Femur (tissue), 1 donor: ENCODE results near the gene DLG2.
"Not testable (repeated sequence)": the region's sequence is repeated elsewhere in the genome, so short reads cannot be mapped to it uniquely, and the experiment has no call there.

Experiments used
- DNase-seq: peaks from one replicate; pipeline ENCODE4 v3.0.0-alpha.2; 2017

DLG2 gene

DNA sequence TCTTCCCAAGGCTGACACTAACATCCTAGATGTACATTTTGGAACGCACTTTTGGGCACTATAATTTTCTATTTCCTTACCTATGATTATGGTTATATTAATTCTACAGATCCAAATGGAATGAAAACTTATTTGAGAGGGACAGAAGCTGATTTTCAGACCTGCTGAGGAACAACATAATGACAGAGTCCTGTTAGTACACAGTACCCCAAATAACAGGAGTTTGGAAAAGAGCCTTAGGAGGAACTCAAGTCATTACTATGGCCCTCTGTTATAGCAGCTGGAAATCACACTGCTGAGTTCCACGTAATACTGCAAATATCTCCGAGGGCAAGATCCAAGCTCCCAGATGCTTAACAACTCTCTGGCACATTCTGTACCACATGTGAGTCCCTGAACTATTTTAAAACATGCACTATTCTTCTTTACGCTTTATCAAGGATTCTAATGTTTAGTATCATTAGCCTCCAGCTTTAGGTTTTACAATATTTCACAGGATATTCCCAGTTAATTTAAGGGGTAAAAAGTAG is 1313.2 kb downstream of the DLG2 start:
- no peak for DNase-seq

DNA sequence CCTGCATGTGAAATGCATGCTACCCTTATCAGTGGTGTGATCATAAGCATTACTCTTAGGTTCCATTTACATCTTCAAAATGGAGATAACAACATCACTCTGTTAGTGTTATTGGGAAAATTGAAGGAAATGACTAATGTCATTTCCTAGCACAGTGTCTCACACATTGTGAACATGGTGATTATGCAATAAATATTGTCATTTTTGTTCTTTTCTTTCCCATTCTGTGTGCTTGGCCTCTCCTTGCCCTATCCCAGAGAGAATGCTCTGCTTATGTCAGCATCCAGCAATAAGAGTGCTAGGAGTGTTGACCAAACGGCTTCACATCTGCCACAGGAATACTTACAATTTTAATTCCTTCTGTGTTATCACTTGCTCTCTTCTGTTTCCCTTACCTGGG is 1316.9 kb downstream of the DLG2 start:
- no peak for DNase-seq

DNA sequence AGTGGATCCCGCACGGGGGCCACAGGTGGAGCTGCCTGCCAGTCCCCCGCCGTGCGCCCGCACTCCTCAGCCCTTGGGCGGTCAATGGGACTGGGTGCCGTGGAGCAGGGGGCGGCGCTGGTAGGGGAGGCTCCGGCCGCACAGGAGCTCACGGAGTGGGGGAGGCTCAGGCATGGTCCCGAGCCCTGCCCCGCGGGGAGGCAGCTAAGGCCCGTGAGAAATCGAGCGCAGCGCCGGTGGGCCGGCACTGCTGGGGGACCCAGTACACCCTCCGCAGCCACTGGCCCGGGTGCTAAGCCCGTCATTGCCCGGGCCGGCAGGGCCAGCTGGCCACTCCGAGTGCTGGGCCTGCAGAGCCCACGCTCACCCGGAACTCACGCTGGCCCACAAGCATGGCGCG is 1318.7 kb downstream of the DLG2 start:
- not testable (repeated sequence) for DNase-seq

DNA sequence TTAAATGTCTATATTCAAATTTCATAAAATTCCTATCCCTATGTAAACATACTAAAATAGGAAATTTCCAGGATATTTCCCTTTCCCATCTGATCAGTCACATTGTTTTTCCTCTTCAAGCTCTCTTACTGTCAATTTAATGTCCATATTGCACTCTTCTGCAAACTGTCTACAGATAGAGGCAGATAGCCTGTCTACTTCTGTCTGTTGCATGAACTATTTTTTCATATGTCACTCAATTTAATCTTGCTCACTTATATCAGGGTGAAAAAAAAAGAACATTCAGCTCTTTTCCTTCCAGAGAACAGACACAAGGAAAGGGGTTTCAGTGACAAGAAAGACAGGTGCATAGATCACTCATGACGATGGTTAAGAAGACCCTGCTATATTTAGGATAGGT is 1327.1 kb downstream of the DLG2 start:
- no peak for DNase-seq

DNA sequence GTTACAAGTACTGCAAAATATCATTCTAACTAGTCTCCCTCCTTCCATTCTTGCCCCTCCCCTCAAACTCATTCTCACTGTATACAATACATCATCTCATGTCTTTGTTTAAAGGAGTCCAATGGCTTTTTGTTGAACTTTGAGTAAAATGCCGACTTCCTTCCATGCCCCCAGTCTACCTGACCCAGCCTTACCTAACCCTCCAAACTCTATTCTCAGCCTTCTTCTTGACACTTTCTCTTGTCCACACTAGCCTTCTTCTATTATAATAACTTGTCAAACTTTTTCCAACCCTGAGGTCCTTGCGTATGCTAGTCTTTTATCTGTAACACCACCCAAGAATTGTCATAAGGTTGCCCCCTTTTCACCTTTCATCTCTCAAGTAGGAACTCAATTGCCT is 1329.6 kb downstream of the DLG2 start:
- DNase-seq, result no peak

DNA sequence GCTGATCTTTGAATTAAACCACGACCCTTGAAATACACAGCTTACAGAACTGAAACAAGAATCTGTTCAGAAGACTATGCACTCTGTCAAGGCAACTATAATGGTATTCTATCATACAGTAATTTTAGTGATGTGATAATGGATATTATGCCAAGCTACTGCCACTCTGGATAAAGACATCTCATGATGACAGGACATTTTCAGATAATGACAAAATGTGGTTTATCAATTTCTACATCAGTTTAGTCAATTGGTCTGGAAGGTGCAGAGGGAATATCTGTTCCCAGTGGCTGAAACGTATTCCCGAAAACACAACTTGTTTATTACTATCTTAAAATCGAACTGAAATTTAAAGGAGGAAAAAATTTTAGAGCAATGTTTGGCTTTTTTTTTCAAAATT is 1331.3 kb downstream of the DLG2 start:
- no peak for DNase-seq

DNA sequence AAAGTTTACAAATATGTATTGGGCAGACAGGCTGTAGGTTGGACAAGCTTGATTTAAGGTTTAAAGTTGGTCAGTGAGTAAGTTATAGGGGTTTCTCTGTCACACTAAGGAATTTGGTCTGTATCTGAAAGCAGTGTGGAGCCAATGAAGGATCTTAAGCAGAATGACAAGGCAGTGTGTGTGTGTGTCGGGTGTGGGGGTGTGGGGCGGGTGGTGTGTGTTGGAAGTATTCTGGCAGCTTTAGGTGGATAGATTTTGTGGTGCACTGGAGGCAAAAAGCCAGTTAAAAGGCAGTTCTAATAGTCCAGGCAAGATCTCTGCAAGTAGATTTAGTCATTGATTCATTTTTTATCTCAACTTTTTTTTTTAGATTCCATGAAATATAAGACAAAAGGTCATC is 1334.2 kb downstream of the DLG2 start:
- no peak for DNase-seq

DNA sequence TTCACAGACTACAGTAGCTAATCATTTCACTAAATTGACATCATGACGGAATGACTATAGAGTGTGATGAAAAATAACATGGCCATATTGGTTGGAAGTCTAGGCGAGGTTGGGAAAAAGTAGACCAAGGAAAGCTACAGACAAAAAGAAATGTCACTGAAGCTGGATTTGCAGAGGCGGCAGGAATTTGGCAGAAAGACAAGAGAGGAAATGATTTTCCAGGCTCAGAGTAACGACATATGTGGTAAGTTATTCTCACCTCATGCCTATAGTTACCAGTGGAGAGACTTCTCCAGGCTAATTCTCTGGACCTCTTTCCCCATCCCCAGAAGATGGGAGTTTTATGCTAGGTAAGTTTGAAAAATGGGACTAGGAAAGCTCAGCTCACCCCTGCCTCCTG is 1335.1 kb downstream of the DLG2 start:
- DNase-seq, result no peak

DNA sequence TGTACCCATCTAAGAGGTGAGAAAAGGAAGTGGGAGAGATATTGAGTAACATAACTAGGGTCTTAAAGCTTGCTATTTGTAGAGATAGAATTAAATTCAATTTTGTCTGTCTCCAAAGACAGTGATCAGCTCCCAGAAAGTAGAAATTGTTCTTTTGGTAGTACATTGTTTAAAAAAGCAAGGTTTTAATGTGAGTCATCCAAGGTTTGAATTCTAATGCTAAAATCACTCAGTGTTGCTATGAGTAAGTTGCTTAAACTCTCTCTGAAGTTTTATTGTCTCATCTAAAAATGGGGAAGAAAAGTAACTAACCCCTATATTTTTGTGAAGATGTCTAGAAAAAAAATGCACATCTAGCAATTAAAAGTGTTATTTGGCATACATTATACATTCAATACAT is 1336.5 kb downstream of the DLG2 start:
- DNase-seq, result no peak

DNA sequence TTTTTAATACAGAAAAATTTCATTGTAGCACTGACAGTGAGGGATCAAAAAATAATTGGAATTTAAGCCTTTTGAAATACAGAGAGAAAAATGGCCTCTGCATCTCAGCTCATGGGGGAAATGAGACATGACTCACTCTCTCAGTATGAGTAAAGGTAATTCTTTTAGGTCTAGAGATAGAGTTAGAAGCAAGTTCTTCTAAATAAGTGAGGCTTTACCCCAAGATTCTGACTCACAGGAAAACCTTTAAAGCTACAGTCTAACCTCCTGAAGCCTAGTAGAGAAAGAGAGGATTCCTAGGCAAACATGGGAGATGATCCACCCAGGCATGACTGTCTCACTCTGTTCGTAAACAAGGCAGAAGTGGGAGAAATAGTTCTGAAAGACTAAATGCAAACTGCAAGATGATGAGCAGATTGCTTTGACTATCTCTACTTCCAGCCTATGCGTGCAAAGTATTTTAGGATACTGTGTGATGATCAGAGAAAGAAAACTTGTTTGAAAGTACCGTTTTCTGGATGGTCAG is 1337.7 kb downstream of the DLG2 start:
- no peak for DNase-seq

DNA sequence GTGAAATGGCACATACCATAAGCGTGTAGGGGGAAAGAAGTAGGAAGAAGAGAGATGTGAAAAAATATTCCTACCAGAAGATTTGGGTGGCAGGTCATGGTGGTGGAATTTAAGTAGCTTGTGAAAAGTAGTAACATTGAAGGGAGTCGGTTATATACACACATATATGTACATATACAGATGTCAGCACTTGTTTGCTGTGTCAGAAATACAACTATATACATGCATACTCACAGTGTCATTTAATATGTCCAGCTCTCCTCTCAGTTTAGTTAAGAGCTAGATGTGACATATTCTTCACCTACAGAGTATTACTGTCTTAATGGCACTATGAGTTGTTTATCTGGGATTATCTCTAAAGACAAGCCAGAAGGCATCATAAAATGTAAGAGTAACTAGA is 1353.6 kb downstream of the DLG2 start:
- no peak for DNase-seq

DNA sequence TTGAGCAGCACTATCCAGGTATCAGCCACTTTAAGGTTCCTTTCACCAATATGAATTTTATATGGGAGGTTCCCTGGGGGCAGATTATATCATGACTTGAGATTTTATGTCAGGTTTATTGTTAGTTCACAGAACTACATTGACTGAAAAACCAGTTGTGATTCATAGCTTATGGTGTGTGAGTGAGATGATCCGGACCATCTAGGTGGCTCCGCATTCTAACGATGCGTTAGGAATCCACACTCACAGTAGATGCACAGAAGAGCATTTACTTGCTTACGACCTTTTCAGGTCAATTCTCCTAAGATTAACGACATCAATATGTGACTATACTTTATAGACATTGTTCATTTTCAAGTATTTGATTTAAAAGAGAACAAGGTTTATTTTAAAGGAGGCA is 1356.7 kb downstream of the DLG2 start:
- DNase-seq, result no peak

DNA sequence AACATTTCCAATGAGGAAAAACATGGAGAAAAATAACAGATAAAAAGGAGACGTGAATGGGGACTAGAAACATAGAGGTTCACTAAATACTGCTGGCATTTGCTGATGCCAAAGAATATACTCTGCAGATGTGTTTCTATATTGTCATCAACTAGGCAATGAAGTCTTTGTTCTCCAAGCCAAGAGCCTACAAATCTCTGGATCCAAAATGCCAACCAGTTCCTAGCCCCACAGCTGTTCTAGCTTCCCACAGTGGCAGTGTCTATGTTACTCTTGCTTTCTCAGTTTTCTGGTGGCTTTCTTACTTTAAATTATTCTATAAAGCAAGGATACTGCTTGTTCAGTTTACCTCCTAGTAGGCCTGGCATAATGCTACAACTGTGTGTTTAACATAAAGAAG is 1363.1 kb downstream of the DLG2 start:
- DNase-seq, result no peak

DNA sequence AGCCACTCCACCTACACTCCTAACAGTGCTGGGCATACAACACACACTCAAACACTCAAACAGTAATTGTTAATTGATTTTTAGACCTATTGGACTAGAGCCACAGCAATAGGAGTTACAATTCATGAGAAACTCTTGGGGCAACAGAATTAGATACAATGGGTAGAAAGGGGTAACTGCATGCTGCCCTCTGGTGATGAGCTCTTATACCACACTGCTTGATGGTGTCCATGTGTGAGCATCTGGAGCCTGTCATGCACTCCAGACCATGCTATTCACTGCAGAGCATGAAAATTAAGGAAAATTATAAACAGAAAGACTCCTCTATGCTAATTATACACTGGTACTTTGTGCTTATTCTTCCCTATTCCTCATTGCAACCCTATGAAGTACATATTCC is 1365.4 kb downstream of the DLG2 start:
- DNase-seq, result no peak

DNA sequence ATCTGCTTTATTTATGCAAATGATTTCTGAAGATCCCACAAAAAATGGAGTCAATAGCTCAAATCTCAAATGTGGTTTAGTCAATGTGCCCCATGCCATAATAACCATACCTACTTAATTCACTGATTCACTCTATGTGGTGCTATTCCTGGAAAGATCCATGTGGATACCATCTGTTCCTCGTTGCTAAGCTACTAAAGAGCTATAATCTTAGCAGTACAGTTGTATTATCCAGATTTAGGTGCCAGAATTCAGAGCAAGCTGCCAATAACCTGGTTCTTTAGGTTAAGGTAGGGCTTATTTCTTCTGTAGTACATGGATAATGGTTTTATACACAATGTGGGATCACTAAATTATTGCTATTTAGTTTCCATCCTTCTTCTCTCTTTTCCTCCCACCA is 1366.3 kb downstream of the DLG2 start:
- no peak for DNase-seq

DNA sequence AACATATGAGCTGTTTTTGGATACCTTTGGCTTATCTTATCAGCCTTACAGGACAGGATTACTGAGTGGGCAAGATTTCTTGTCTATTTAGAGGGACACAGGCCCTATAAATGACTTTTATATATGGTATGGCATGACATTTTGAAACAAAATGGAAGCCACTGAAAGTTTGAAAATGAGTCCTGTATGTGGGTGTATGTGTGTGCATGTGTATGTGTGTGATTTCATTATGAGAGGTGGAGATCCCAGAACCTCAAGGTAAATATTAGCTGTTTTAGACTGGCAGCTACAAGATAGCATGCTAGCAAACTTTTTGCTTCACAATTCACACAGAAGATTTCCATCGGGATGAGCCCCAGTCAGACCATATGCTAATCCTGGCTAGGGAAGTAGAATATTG is 1370.5 kb downstream of the DLG2 start:
- no peak for DNase-seq

DNA sequence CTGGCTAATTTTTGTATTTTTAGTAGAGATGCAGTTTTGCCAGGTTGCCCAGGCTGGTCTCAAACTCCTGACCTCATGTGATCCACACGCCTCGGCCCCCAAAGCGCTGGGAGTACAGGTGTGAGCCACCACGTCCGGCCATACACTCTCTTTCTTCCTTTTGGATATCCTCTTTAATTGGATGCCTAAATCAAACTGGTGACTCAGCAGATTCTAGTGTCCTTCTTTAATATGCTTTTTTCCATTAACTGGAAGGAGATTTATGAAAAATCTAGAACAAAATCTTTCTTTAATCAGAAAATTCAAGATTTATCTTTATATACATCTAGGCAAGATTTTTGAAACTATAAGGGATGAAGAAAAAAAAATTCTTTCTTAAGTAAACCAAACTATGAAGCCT is 1371.7 kb downstream of the DLG2 start:
- DNase-seq, result no peak

DNA sequence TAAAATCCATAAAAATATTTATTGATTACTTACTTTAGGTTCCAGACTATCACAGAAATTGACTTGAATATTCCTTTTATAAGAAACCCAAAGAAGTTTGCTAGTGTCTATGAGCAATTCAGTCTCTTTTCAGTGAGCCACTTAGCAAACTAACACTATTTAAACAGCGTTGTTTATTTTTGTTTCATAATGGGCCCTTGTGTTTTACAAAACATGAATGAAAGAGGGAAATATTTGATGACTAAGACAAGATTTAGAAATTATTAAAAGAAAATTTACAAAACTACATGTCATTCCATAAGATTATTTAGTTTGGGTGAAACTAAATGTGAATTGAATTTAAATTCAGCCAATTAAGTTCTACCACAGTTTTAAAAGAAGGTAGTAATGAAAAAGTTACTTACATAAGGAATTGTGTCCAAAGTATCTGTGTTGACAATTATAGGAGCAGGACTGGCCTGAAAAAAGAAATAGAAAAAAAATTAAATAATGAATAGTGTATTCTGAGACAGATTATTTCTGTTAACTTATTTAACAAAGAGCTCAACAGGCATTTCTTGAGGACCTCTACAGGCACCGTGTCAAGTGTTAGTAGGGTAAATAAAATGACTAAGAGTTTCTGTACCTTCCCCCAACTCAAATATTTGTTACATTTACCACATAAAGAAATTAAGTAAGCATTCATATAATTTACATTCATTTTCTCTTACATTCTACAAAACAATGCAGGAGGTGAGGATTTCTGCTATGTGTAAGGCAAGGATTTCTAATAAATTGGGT is 1376.1 kb downstream of the DLG2 start:
- no peak for DNase-seq

DNA sequence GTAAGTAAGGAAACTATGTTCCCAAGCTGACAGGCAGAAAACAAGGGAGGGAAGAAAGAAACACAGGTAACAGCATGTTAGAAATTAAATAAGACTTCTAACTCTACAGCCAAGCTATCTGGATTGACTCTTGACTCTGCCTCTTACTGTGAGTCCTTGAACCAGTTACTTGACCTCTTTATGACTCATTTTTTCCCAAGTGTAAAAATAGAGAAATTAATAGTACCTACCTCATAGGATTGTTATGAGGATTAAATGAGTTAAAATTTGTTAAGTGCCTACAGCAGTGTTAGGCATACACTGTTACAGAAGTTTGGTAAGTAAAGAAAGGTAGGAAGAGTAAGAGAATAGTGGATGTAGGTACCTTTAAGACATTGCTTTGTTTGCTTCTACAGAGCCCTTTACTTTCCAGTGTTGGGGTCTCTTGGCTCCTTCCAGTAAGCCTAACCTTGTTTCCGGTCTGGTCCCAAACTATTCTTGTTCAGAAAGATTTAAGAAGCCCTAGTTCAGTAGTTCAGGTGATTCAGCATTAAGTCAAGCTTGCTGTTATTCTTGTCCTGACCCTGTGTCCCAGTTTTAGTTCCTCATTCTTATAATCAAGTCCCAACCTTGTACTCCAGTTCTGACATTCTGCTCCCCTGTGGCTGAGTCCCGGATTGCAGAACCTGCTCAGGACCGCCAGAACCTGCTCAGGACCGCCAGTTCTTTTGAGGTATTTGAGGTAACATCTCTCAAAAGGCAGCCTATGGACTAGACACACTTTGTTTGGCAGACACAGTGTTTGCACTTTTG is 1377.6 kb downstream of the DLG2 start:
- DNase-seq, result no peak

DNA sequence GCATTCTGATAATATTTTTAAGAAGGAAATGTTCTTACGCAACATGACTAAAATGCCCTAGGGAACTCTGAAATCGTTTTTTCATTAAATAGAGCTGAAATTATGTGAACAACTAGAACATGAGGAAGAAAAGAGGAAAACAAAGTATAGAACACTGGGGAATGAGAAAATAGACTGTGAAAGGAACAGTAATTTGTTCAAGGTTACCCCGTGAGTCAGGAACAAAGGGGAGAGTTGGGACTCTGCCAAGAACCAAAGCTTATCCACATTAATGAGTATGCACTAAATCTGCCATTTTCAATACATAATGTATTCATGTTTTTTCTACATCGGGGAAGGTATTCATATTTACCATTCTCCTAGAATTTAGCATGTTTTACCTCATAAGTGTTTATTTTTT is 1379.2 kb downstream of the DLG2 start:
- DNase-seq, result no peak

DNA sequence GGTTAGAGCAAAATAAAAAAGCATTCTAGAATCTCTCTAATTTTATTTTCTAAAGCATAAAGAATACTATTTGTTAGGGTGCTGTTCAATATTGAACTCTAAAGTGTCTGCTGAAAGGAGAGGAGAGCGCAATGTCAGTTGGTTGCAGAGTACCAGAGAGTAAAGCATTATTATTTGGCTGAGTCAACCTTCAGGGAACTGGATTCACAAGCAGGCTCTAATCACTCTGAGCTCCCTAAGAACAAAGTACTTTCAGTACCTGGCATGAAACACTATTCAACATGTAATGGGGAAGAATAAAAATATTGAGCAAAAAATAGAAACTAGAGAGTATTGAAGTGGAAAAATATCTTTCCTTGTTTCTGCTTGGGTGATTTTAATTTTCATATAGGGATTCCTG is 1380.0 kb downstream of the DLG2 start:
- no peak for DNase-seq

DNA sequence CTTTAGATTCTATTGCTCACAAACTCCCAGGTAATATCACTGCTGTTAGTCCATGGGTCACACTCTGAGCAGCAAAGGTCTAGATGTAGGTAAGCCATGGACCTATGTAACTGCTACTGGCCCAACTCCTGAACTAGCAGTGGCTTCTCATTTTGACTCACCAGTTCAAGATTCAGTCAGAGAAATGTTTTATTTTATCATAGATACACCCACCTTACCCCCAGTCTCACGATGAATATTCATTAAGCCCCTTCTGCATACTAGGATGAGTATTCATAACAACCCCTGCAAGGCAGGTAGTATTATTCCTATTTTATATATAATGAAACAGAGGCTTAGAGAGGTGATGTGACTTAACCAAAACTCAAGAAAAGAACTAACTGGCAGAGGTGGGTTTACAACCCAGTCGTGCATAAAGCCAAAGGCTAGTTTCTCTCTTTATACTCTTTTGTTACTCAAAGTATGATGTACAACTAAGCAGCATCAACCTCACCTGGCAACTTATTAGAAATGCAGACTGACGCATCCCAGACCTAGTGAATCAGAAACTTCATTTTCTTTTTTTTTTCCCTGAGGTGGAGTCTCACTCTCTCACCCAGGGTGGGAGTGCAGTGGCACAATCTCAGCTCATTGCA is 1383.4 kb downstream of the DLG2 start:
- no peak for DNase-seq

DNA sequence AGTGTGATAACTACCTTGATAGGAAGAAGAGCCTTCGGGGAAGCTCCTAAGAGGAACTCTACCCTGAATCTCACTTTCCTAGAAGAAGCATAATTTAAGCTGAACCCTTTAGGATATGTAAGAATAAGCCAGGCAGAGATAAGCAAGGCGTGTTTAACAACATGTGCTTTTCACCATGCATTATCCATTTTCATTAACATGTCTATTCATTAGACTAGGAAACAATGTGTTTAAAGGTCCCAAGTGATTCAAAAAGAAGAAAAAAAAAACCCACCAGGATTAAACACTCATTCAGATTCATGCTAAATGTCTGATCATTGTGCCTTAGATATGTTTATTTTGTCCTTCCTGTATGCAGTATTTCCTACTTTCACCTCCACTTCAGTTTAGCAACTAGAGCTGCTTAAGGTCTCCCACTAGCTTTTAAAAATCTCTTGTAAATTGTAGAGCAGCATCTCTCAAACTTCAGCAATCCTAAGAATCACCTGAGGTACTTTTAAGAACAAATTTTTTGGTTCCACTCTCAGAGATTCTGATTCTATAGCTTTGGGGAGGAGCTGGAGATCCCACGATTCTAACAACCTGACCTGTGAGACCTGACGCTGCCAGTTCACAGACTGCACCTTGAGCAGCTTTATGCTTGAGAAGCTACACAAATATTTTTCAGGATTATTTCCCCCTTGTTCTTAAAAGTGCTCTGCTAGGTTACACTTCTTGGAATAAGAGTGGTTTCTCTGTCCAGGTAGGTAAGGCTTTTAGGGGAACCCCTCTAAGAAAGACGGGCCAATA is 1385.6 kb downstream of the DLG2 start:
- no peak for DNase-seq
